ENCODE measurements around the gene FBLN7.
"Not testable (repeated sequence)": the region's sequence is repeated elsewhere in the genome, so short reads cannot be mapped to it uniquely, and the experiment has no call there.

Gene FBLN7

GRCh38 chr2:112138159-112139032 is at the start of gene FBLN7:
Gene FBLN7 (plus strand): TSS chr2:112138385. CDS start chr2:112138656, 271 bp downstream.
- peak; percentile 34 for DNase-seq

- no peak for DNase-seq
Measured at GRCh38 chr2:112089375-112089774, 48.8 kb upstream of the FBLN7 start.

GRCh38 chr2:112092286-112093041 is 45.7 kb upstream of the FBLN7 start:
- DNase-seq: no peak

GRCh38 chr2:112093216-112093615 is 45.0 kb upstream of the FBLN7 start:
- no peak for DNase-seq

GRCh38 chr2:112095681-112096080 is 42.5 kb upstream of the FBLN7 start:
- no peak for DNase-seq

GRCh38 chr2:112096098-112096497 is 42.1 kb upstream of the FBLN7 start:
- DNase-seq: no peak

- no peak for DNase-seq
Measured at GRCh38 chr2:112108178-112108832, 29.9 kb upstream of the FBLN7 start.

GRCh38 chr2:112109278-112109677 is 28.9 kb upstream of the FBLN7 start:
- DNase-seq: no peak

GRCh38 chr2:112110966-112111365 is 27.2 kb upstream of the FBLN7 start:
- DNase-seq: no peak

GRCh38 chr2:112113354-112113753 is 24.8 kb upstream of the FBLN7 start:
- DNase-seq: not testable (repeated sequence)

GRCh38 chr2:112118148-112118547 is 20.0 kb upstream of the FBLN7 start:
- DNase-seq: no peak

GRCh38 chr2:112121682-112122254 is 16.4 kb upstream of the FBLN7 start:
- DNase-seq: peak; percentile 62

GRCh38 chr2:112129060-112129459 is 9.1 kb upstream of the FBLN7 start:
- DNase-seq: no peak

GRCh38 chr2:112133344-112133743 is 4.8 kb upstream of the FBLN7 start:
- no peak for DNase-seq

GRCh38 chr2:112134120-112134519 is 4.1 kb upstream of the FBLN7 start:
- no peak for DNase-seq

- no peak for DNase-seq
Measured at GRCh38 chr2:112136096-112136495, 2.1 kb upstream of the FBLN7 start.

- peak; percentile 34 for DNase-seq
Measured at GRCh38 chr2:112137516-112138158, 548 bp upstream of the FBLN7 start.

GRCh38 chr2:112139033-112139614 is 939 bp downstream of the FBLN7 start:
- DNase-seq: not testable (repeated sequence)

- not testable (repeated sequence) for DNase-seq
Measured at GRCh38 chr2:112139661-112140204, 1.5 kb downstream of the FBLN7 start.

- no peak for DNase-seq
Measured at GRCh38 chr2:112140205-112140802, 2.1 kb downstream of the FBLN7 start.

- no peak for DNase-seq
Measured at GRCh38 chr2:112140899-112141625, 2.9 kb downstream of the FBLN7 start.

All from DMS79 treated with DMSO at 0.1 percent for 48 hours (cell line).